HCT116 (cell line): ENCODE results near the gene HOXD11. TPM values are rescaled to one million over a fixed set of nuclear protein-coding genes. Genes with fewer than 3 reads are reported as not detected.

ENCODE experiments used
- ATAC-seq: fragments of 200-7000 bp; cut with Tn5 transposase; 2 replicates; pipeline ENCODE4 v1.9.1; 2020; ENCODE audit warnings: mild to moderate bottlenecking, moderate library complexity
- BruUV-seq: library from RNA; stranded (reverse); fragments of 400-500 nt; replicated peaks from 2 replicates; lab custom pipeline; 2021; lab: Mats Ljungman, UMichigan
- CTCF ChIA-PET: fragments of 300-600 bp; sonication (Branson Sonifier 250); formaldehyde crosslinking; loops from one replicate; lab custom pipeline; 2021; ENCODE audit warnings: antibody characterized with exemption; lab: Charles Lee
- POLR2A ChIA-PET: fragments of 300-600, 350-600 bp; sonication (Branson Sonifier 250); formaldehyde crosslinking; loops from one replicate; lab custom pipeline; 2021; ENCODE audit warnings: antibody characterized with exemption; lab: Charles Lee
- RAD21 ChIA-PET, 2 experiments: fragments of 300-600 bp; sonication (Branson Sonifier 250); formaldehyde crosslinking; loops; one replicate each; lab custom pipeline; 2023; ENCODE audit warnings: low total read pairs in 2 of 2; ENCODE audit not compliant: uncharacterized antibody in 2 of 2, unreplicated experiment in 2 of 2, low non-redundant PET in 1 of 2; lab: Charles Lee
- DNase-seq: peaks from one replicate; pipeline ENCODE4 v3.0.0-alpha.2; 2010; ENCODE audit warnings: low read depth, low spot score
- H2AFZ ChIP-seq: fragments of 200-600 bp; shearing (Covaris generic), sonication (generic); 2 replicates; pipeline ENCODE4 v1.6.1; 2017; ENCODE audit warnings: low read depth, mixed run types, mixed read lengths, antibody characterized with exemption, low read length; ENCODE audit not compliant: poor library complexity, severe bottlenecking
- H3K27ac ChIP-seq: 2 replicates; pipeline ENCODE4 v1.5.1; 2012; ENCODE audit warnings: low read depth, low read length
- H3K27me3 ChIP-seq: fragments of 200-600 bp; sonication (generic); 2 replicates; pipeline ENCODE4 v1.6.1; 2016; ENCODE audit warnings: mixed run types, low read length, mixed read lengths; ENCODE audit not compliant: insufficient read depth
- H3K36me3 ChIP-seq, 2 experiments: fragments of 200-500 bp in 1 of 2; fragments of 200-600 bp in 1 of 2; sonication (Bioruptor generic) in 1 of 2; sonication (generic) in 1 of 2; 2 replicates each; pipeline versions ENCODE4 v1.5.1 to v1.6.1; 2014 to 2016; ENCODE audit warnings: low read length in 2 of 2, inconsistent platforms in 1 of 2, mixed read lengths in 1 of 2, mixed run types in 1 of 2; ENCODE audit not compliant: insufficient read depth in 2 of 2, control insufficient read depth in 1 of 2
- H3K4me1 ChIP-seq, 2 experiments: fragments of 200-600 bp in 1 of 2; sonication (generic) in 1 of 2; 2 replicates each; pipeline versions ENCODE4 v1.5.1 to v1.6.1; 2012 to 2017; ENCODE audit warnings: low read length in 2 of 2, inconsistent platforms in 1 of 2, mild to moderate bottlenecking in 1 of 2, mixed read lengths in 1 of 2, mixed run types in 1 of 2, moderate library complexity in 1 of 2; ENCODE audit not compliant: insufficient read depth in 2 of 2, control insufficient read depth in 1 of 2
- H3K4me2 ChIP-seq: fragments of 200-600 bp; sonication (generic); 2 replicates; pipeline ENCODE4 v1.6.1; 2017; ENCODE audit warnings: mixed run types, low read length, mixed read lengths
- H3K4me3 ChIP-seq, 2 experiments: fragments of 200-600 bp in 1 of 2; sonication (generic) in 1 of 2; replicated peaks in 1 of 2; 2 replicates each; pipeline ENCODE4 v1.5.1; 2011 to 2016; ENCODE audit warnings: low read length in 2 of 2, control low read depth in 1 of 2, low read depth in 1 of 2, mild to moderate bottlenecking in 1 of 2, mixed read lengths in 1 of 2, mixed run types in 1 of 2
- H3K79me2 ChIP-seq: fragments of 200-600 bp; sonication (generic); 2 replicates; pipeline ENCODE4 v1.6.1; 2017; ENCODE audit warnings: mild to moderate bottlenecking, mixed run types, low read length, moderate library complexity, mixed read lengths; ENCODE audit not compliant: insufficient read depth
- H3K9ac ChIP-seq: fragments of 200-600 bp; sonication (generic); 2 replicates; pipeline ENCODE4 v1.6.1; 2016; ENCODE audit warnings: low read length, mixed read lengths
- H3K9me2 ChIP-seq: fragments of 200-600 bp; sonication (generic), shearing (Covaris generic); 2 replicates; pipeline ENCODE4 v1.6.1; 2017; ENCODE audit warnings: mixed run types, mild to moderate bottlenecking, moderate library complexity; ENCODE audit not compliant: insufficient read depth
- H3K9me3 ChIP-seq, 2 experiments: fragments of 200-500 bp in 1 of 2; fragments of 200-600 bp in 1 of 2; sonication (Bioruptor generic) in 1 of 2; sonication (generic) in 1 of 2; 2 replicates each; pipeline ENCODE4 v1.6.1; 2014 to 2017; ENCODE audit warnings: low read length in 2 of 2, mixed read lengths in 2 of 2, inconsistent platforms in 1 of 2, low read depth in 1 of 2, mild to moderate bottlenecking in 1 of 2, mixed run types in 1 of 2, moderate library complexity in 1 of 2; ENCODE audit not compliant: control insufficient read depth in 1 of 2, insufficient read depth in 1 of 2
- H4K20me1 ChIP-seq: fragments of 200-600 bp; sonication (generic), shearing (Covaris generic); 2 replicates; pipeline ENCODE4 v1.6.1; 2017; ENCODE audit warnings: mixed run types, mild to moderate bottlenecking, moderate library complexity; ENCODE audit not compliant: insufficient read depth
- CEBPB ChIP-seq: IDR thresholded peaks from 2 replicates; pipeline ENCODE4 v1.6.1; 2012; ENCODE audit warnings: low read depth
- CTCF ChIP-seq, 3 experiments: fragments of 200-600 bp in 1 of 3; sonication (generic) in 1 of 3; IDR thresholded peaks in 2 of 3; conservative IDR thresholded peaks in 1 of 3; 2 replicates each; pipeline ENCODE4 v1.5.1; 2012 to 2017; ENCODE audit warnings: low read depth in 2 of 3, low read length in 2 of 3, antibody characterized with exemption in 1 of 3, borderline replicate concordance in 1 of 3, control low read depth in 1 of 3, mild to moderate bottlenecking in 1 of 3, mixed read lengths in 1 of 3, mixed run types in 1 of 3, moderate library complexity in 1 of 3; ENCODE audit not compliant: insufficient read depth in 1 of 3
- ELF1 ChIP-seq: IDR thresholded peaks from 2 replicates; pipeline ENCODE4 v1.6.1; 2012; ENCODE audit warnings: low read depth, borderline replicate concordance
- EZH2phosphoT487 ChIP-seq: fragments of 200-600 bp; IDR thresholded peaks from 2 replicates; pipeline ENCODE4 v1.6.1; 2018; ENCODE audit warnings: antibody characterized with exemption, borderline replicate concordance
- FOSL1 ChIP-seq: IDR thresholded peaks from 2 replicates; pipeline ENCODE4 v1.6.1; 2012; ENCODE audit warnings: low read depth
- MAX ChIP-seq: IDR thresholded peaks from 2 replicates; pipeline ENCODE4 v1.6.1; 2012
- POLR2AphosphoS5 ChIP-seq: IDR thresholded peaks from 2 replicates; pipeline ENCODE4 v1.6.1; 2011; ENCODE audit warnings: mild to moderate bottlenecking, low read depth, low read length, moderate library complexity
- RAD21 ChIP-seq: IDR thresholded peaks from 2 replicates; pipeline ENCODE4 v1.6.1; 2012; ENCODE audit warnings: low read depth, mild to moderate bottlenecking
- REST ChIP-seq: IDR thresholded peaks from 2 replicates; pipeline ENCODE4 v1.6.1; 2012; ENCODE audit warnings: low read depth
- SP1 ChIP-seq: IDR thresholded peaks from 2 replicates; pipeline ENCODE4 v1.6.1; 2012; ENCODE audit warnings: low read depth
- SRF ChIP-seq: IDR thresholded peaks from 2 replicates; pipeline ENCODE4 v1.6.1; 2012; ENCODE audit warnings: low read depth
- ZFX ChIP-seq: fragments of 450-650 bp; IDR thresholded peaks from 2 replicates; pipeline ENCODE4 v1.6.1; 2017
- ZNF274 ChIP-seq: fragments of 200-500 bp; sonication (Bioruptor generic); IDR thresholded peaks from 2 replicates; pipeline ENCODE4 v1.6.1; 2014; ENCODE audit warnings: mild to moderate bottlenecking, low read depth, low read length, inconsistent platforms
- intact Hi-C: fragments of 100-400 bp; cut with micrococcal nuclease; formaldehyde crosslinking; loops from 2 replicates; pipeline ENCODE4 v1.10.0; 2022
- total RNA-seq: library from RNA; stranded (reverse); gene quantifications from one replicate; pipeline ENCODE4 v1.2.1, GENCODE V29; 2021; ENCODE audit not compliant: unreplicated experiment

The HOXD11 gene
- total RNA-seq, 1 experiment from 2014 or later = not detected

DNA sequence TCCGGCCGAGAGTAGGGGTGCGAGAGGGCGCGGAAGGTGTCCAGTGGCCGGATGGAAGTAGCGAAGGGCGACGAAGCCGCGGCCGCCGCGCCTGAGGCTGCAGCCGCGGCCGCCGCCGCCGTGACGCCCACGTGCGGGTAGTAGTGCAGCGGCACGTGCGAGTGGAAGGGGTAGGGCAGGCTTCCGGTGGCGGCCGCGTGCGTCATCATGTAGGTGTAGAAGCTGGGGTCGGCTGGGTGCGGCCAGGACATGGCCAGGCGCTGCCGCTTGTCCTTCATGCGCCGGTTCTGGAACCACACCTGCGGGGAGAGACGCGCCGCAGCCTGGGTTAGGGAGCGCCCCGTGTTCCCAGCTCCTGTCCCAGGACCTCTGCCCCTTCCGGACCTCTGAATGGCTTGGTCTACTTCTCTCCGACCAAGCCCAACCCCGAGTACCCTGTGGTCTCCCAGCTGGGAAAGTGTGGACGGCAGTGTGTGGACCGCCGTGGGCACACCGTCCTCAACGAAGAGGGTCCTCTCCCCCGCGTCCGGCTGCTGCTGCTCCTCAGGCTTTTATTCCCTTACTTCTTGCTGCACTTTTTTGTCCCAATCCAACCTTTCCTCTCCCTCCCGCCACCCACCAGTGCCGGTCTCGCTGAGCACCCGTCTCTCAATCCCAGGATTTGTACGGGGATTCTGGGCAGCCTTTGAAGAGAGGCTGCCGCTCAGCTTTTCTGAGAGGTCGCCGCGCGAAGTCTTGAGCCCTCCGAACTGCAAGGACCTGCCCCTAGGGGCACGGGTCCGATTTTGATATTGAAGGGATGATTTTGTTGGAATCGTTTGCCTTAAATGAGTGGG lies 26.3 kb upstream of the HOXD11 start:
- no peak overlapping the region; the same call in 1 of the 2 replicates for H3K27ac ChIP-seq
- CTCF ChIA-PET = interaction anchor here (2.5 kb wide), 1 partner anchor 390 kb away, joined by 14 read pairs; no protein-coding TSS in a partner anchor
- intact Hi-C loops = loop anchor here (1.0 to 5.0 kb wide), 3 partner anchors 390 to 1383 kb away; no protein-coding TSS in a partner anchor
- H3K79me2 ChIP-seq = no peaks in the 10 kb centered on the region
- H3K9ac ChIP-seq = no peak overlapping the region
- H4K20me1 ChIP-seq = no peaks in the 10 kb centered on the region
- DNase-seq = no peak
- TF ChIP-seq MAX (0 out of 2 replicates have a peak, but pooled peaks have one; percentile 35), RAD21 (no peak)
- TF ChIP-seq, all 23 proteins: peak for 1
- Histone ChIP-seq H3K4me1 (no peaks in the 10 kb centered on the region), H3K36me3 (no peaks in the 10 kb centered on the region), H3K9me2 (no peaks in the 10 kb centered on the region), H3K4me3 (no peak overlapping the region), H3K4me2 (peak overlapping the region; percentile 51), H2AFZ (no peak overlapping the region), H3K9me3 (no peaks in the 10 kb centered on the region; a peak in 1 of 4 replicates), H3K27me3 (no peaks in the 10 kb centered on the region)
- ATAC-seq = no peak
- no TSS peak for BruUV-seq
- ChIA-PET POLR2A (no interaction called here), RAD21 (no interaction called here)

DNA sequence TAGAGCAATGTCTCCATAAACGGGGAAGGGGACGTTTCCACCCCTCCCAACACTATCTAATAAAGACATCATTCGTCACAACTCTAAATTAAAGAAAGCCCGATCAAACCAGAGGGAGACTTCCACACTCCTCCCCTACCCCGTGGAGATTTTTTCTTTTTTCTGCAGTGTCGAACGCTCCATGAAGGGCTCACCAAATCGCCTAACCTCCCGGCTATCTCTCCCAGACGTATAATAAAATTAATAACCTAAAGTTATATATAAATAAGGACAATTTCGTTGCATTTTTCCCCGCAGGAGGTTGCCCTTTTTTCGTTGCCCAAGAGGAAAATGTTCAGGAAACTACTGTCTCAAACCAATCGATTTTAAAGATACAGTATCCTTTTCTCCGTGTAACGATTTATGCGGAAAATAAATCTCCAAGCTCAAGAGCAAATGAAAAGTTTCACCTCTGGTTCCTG lies 25.7 kb upstream of the HOXD11 start:
- POLR2A ChIA-PET = no interaction called here
- no peaks in the 10 kb centered on the region for H3K9me2 ChIP-seq
- BruUV-seq = no TSS peak
- DNase-seq = no peak
- no peak for ATAC-seq
- H3K9me3 ChIP-seq = no peaks in the 10 kb centered on the region; a peak in 1 of 4 replicates
- H3K36me3 ChIP-seq = no peaks in the 10 kb centered on the region
- no peak overlapping the region for H3K4me2 ChIP-seq
- no peak overlapping the region for H3K27ac ChIP-seq
- CTCF ChIA-PET = no interaction called here
- H3K79me2 ChIP-seq = no peaks in the 10 kb centered on the region
- H2AFZ ChIP-seq = no peak overlapping the region
- no peak overlapping the region for H3K4me3 ChIP-seq
- intact Hi-C loops = loop anchor here (5.0 kb wide), 1 partner anchor 1384 kb away; no protein-coding TSS in a partner anchor
- H4K20me1 ChIP-seq = no peaks in the 10 kb centered on the region
- H3K4me1 ChIP-seq = no peaks in the 10 kb centered on the region
- H3K9ac ChIP-seq = no peak overlapping the region
- no peaks in the 10 kb centered on the region for H3K27me3 ChIP-seq
- RAD21 ChIA-PET = no interaction called here
- TF ChIP-seq SRF (no peak), POLR2AphosphoS5 (no peak), SP1 (no peak), CTCF (IDR thresholded peaks at IDR 0.05 in 2 of 3, conservative IDR thresholded peaks at IDR 0.05 in 1 of 3; ENCODE audit: borderline replicate concordance in 1 of 3, insufficient read depth in 1 of 3, low read depth in 2 of 3, low read length in 2 of 3) (no peak), FOSL1 (no peak), ELF1 (no peak), ZFX (no peak), ZNF274 (no peak), REST (no peak), RAD21 (no peak), EZH2phosphoT487 (no peak), CEBPB (no peak)
